Neural crest cell (in vitro differentiated cells): ENCODE results near the gene MDN1. TPM values are rescaled to one million over a fixed set of nuclear protein-coding genes. Genes with fewer than 3 reads are reported as not detected.
"Not testable (repeated sequence)": the region's sequence is repeated elsewhere in the genome, so short reads cannot be mapped to it uniquely, and the experiment has no call there.

Experiments used
- DNase-seq: peaks from one replicate; pipeline ENCODE4 v3.0.0; 2021; ENCODE audit warnings: low read depth, mixed read lengths, low spot score
- H3K27ac Mint-ChIP-seq: one replicate; pipeline ENCODE4 v1.8.0; 2021; ENCODE audit warnings: mild to moderate bottlenecking, mixed read lengths; ENCODE audit not compliant: unreplicated experiment
- H3K27me3 Mint-ChIP-seq: 2 replicates; pipeline ENCODE4 v1.8.0; 2021; ENCODE audit warnings: low read depth, mild to moderate bottlenecking, mixed read lengths
- H3K36me3 Mint-ChIP-seq: 2 replicates; pipeline ENCODE4 v1.8.0; 2021; ENCODE audit warnings: low read depth, mild to moderate bottlenecking, mixed read lengths
- H3K4me1 Mint-ChIP-seq: 2 replicates; pipeline ENCODE4 v1.8.0; 2021; ENCODE audit warnings: mixed read lengths
- H3K4me3 Mint-ChIP-seq: one replicate; pipeline ENCODE4 v1.8.0; 2021; ENCODE audit warnings: mild to moderate bottlenecking, mixed read lengths
- H3K9me3 Mint-ChIP-seq: 2 replicates; pipeline ENCODE4 v1.8.0; 2021; ENCODE audit warnings: mixed read lengths
- total RNA-seq: library from RNA; stranded (reverse); gene quantifications from 2 replicates; pipeline ENCODE4 v1.2.1, GENCODE V29; 2021
- TF ChIP-seq, protein P1 (sequence below): fragments of 200-600 bp; sonication (generic); conservative IDR thresholded peaks from 2 replicates; pipeline ENCODE4 v1.5.0; 2021; ENCODE audit warnings: antibody characterized with exemption, mild to moderate bottlenecking

MDN1 gene
- total RNA-seq, 1 donor from 2014 or later = 49.0 TPM

DNA sequence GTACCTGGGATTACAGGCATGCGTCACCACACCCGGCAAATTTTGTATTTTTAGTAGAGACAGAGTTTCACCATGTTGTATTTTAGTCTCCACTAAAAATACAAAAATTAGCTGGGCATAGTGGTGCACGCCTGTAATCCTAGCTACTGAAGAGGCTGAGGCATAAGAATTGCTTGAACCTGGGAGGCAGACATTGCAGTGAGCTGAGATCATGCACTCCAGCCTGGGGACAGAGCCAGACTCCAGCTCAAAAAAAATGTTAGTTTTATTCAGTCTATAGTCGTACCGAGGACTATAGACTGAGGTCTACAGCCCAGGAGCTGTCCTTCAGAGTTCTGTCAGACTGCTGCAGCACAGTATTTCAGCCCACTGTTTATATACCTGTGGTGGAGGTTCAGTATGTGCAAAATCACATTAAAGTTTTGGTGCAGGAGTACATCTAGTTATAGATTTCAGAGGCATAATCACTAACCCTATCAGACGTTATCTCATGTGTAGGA is 6.5 kb upstream of the MDN1 start:
- TF ChIP-seq, protein P1, sequence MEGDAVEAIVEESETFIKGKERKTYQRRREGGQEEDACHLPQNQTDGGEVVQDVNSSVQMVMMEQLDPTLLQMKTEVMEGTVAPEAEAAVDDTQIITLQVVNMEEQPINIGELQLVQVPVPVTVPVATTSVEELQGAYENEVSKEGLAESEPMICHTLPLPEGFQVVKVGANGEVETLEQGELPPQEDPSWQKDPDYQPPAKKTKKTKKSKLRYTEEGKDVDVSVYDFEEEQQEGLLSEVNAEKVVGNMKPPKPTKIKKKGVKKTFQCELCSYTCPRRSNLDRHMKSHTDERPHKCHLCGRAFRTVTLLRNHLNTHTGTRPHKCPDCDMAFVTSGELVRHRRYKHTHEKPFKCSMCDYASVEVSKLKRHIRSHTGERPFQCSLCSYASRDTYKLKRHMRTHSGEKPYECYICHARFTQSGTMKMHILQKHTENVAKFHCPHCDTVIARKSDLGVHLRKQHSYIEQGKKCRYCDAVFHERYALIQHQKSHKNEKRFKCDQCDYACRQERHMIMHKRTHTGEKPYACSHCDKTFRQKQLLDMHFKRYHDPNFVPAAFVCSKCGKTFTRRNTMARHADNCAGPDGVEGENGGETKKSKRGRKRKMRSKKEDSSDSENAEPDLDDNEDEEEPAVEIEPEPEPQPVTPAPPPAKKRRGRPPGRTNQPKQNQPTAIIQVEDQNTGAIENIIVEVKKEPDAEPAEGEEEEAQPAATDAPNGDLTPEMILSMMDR = no peak
- H3K4me1 Mint-ChIP-seq = peaks cover 20% of the 10 kb centered on the region
- H3K36me3 Mint-ChIP-seq = no peaks in the 10 kb centered on the region
- H3K9me3 Mint-ChIP-seq = no peaks in the 10 kb centered on the region
- no peaks in the 10 kb centered on the region for H3K27me3 Mint-ChIP-seq
- no peak for DNase-seq
- peak overlapping the region; percentile 78 for H3K4me3 Mint-ChIP-seq
- no peak overlapping the region for H3K27ac Mint-ChIP-seq

DNA sequence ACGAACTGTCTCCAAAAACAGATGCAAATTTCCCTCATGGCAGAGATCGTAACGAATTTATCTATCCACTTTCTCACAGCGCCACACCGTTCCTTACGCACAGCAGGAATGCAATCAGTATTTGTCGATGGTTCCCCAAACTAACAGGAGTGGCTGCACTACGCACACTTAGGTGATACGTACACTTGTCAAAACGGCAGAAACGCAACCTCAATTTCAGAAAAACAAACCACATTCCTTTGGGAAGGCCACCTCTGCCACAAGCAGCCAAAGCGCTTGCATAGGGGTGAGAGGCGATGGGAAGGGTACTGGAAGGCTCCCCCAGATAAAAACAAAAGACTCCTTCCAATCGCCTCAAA is 638 bp downstream of the MDN1 start:
- peak overlapping the region; percentile 95 for H3K27ac Mint-ChIP-seq
- peak; percentile 14 for DNase-seq
- no peaks in the 10 kb centered on the region for H3K27me3 Mint-ChIP-seq

DNA sequence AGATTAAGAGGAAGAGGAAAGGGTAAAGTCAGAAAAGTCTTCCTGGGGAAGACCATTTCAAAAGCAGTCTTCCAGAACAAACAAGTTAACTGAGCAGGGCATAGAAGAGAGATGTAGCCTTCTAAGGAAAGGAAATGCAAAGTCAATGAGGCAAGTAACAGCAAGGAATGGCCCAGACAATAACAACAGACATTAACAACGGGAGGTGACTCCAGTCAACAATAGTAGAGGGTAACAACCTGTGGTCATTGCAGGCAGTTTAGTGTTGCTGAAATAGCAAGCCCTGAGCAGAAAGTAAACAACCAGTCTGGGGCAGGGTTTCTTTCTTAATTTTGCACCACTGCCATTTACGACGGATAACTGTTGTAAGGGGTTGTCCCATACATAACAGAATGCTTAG is 2.1 kb downstream of the MDN1 start:
- Mint-ChIP-seq H3K27me3 (no peaks in the 10 kb centered on the region), H3K27ac (no peak overlapping the region), H3K4me3 (peak overlapping the region; percentile 93), H3K9me3 (no peaks in the 10 kb centered on the region), H3K4me1 (peaks cover 30% of the 10 kb centered on the region), H3K36me3 (peaks cover 3% of the 10 kb centered on the region)
- DNase-seq = no peak
- TF ChIP-seq, protein P1 = no peak

More for the DNA sequence above, 638 bp downstream of the MDN1 start:
- H3K4me1 Mint-ChIP-seq = peaks cover 30% of the 10 kb centered on the region
- no peaks in the 10 kb centered on the region for H3K9me3 Mint-ChIP-seq
- peaks cover 3% of the 10 kb centered on the region for H3K36me3 Mint-ChIP-seq
- H3K4me3 Mint-ChIP-seq = peak overlapping the region; percentile 93
- TF ChIP-seq, protein P1 = no peak

DNA sequence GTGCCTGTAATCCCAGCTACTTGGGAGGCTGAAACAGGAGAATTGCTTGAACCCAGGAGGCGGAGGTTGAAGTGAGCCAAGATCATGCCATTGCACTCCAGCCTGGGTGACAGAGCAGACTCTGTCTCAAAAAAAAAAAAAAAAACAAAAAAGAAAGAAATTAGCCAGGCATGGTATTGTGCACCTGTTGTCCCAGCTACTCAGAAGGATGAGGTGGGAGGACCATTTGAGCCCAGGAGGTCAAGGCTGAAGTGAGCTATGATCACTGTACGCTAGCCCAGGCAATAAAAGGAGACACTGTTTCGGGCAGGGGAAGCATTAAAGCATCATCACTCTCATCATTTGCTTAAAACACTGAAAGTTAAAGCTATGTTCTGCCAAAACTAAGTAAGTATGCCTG is 6.2 kb downstream of the MDN1 start:
- not testable (repeated sequence) for H3K9me3 Mint-ChIP-seq, H3K4me3 Mint-ChIP-seq, H3K27ac Mint-ChIP-seq, DNase-seq, H3K27me3 Mint-ChIP-seq, H3K36me3 Mint-ChIP-seq
- peaks cover 11% of the 10 kb centered on the region for H3K4me1 Mint-ChIP-seq

DNA sequence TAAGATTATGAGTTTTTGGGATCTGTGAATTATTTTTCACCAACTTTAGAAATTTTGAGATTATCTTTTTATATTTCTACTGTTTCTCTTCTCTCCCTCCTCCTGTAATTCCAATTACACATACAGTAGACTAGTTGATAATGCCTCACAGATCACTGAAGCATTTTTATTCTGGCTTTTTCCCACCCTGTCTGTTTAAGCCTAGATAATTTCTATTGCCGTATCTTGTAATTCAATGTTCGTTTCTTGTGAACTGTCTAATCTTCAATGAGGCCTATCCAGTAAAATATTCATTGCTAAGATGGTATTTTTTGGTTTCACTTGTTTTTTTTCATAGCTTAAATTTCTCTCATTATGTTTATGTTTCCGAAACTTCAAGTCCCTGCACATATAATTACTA is 12.0 kb downstream of the MDN1 start:
- Mint-ChIP-seq H3K27me3 (no peaks in the 10 kb centered on the region), H3K36me3 (no peaks in the 10 kb centered on the region), H3K27ac (no peak overlapping the region), H3K4me3 (no peak overlapping the region), H3K9me3 (no peaks in the 10 kb centered on the region), H3K4me1 (no peaks in the 10 kb centered on the region)
- TF ChIP-seq, protein P1 = no peak
- no peak for DNase-seq

DNA sequence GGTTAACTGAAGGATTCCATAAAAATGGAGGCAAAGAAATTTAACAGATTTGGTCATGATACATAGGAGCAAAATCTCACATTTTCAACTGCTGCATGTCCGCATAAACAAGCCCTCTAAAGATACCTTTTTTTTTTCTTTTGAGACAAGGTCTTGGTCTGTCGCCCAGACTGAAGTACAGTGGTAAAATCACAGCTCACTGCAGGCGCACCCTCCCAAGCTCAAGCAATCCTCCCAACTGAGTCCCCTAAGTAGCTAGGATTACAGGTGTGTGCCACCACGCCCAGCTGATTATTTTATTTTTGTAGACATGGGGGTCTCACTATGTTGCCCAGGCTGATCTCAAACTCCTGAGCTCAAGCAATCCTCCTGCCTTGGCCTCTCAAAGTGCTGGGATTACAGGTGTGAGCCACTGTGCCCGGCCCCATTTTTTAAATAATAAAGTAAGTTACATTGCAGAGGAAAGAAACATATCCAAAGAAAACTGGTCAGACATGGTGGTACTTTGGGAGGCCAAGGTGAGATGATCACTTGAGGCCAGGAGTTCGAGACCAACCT is 13.7 kb downstream of the MDN1 start:
- H3K4me3 Mint-ChIP-seq = no peak overlapping the region
- no peak overlapping the region for H3K27ac Mint-ChIP-seq
- no peaks in the 10 kb centered on the region for H3K36me3 Mint-ChIP-seq
- H3K4me1 Mint-ChIP-seq = no peaks in the 10 kb centered on the region
- no peak for DNase-seq
- H3K27me3 Mint-ChIP-seq = no peaks in the 10 kb centered on the region
- TF ChIP-seq, protein P1 = no peak
- no peaks in the 10 kb centered on the region for H3K9me3 Mint-ChIP-seq
